ENCODE results near the gene RBM5. TPM values are rescaled to one million over a fixed set of nuclear protein-coding genes. Genes with fewer than 3 reads are reported as not detected.
A peak's percentile ranks its signal among the peaks of the same experiment; 100 is the strongest.

RBM5 gene
- total RNA-seq, 1 experiment from 2014 or later: 92.1 TPM

- TF ChIP-seq ARID4B (CRISPR knock-in tag; IDR thresholded peaks at IDR 0.05; ENCODE audit: borderline replicate concordance): peak; percentile 19; the same call in 1 of the 2 replicates
- no peak for TF ChIP-seq ZNF281 (CRISPR knock-in tag; IDR thresholded peaks at IDR 0.05)
- TF ChIP-seq ZBTB43 (CRISPR knock-in tag; IDR thresholded peaks at IDR 0.05): 0 out of 2 replicates have a peak, but pooled peaks have one; percentile 35
- TF ChIP-seq ZNF121 (CRISPR knock-in tag; IDR thresholded peaks at IDR 0.05): no peak
- no peak for TF ChIP-seq ZNF263 (CRISPR knock-in tag; IDR thresholded peaks at IDR 0.05; ENCODE audit: low read depth)
- no peak for TF ChIP-seq TEAD4 (CRISPR knock-in tag; IDR thresholded peaks at IDR 0.05)
- TF ChIP-seq SOX15 (CRISPR knock-in tag; IDR thresholded peaks at IDR 0.05): no peak
Observed at GRCh38 chr3:50088725-50089608, at the start of gene RBM5 (continued).

- Mint-ChIP-seq H3K4me1 (no peaks in the 10 kb centered on the region), H3K9me3 (no peaks in the 10 kb centered on the region), H3K4me3 (no peak overlapping the region), H3K36me3 (peaks cover 13% of the 10 kb centered on the region), H3K27me3 (ENCODE audit: low read depth) (no peaks in the 10 kb centered on the region), H3K27ac (no peak overlapping the region)
- ATAC-seq: no peak
- DNase-seq (ENCODE audit: low spot score): no peak
- CTCF ChIA-PET: no interaction called here
- POLR2A ChIA-PET: interaction anchor here (0.6 kb wide), 1 partner anchor 15 kb away, joined by 6 read pairs; no protein-coding TSS in a partner anchor
- no peak for TF ChIP-seq JUN (CRISPR knock-in tag; IDR thresholded peaks at IDR 0.05)
- no peak for TF ChIP-seq FOXK1 (CRISPR knock-in tag; IDR thresholded peaks at IDR 0.05)
- no peak for TF ChIP-seq MLX (CRISPR knock-in tag; IDR thresholded peaks at IDR 0.05)
- TF ChIP-seq E2F4 (CRISPR knock-in tag; IDR thresholded peaks at IDR 0.05; ENCODE audit: borderline replicate concordance, low read depth): no peak
- TF ChIP-seq KAT7 (CRISPR knock-in tag; IDR thresholded peaks at IDR 0.05; ENCODE audit: borderline replicate concordance): no peak
- TF ChIP-seq CREB1 (CRISPR knock-in tag; IDR thresholded peaks at IDR 0.05): no peak
- no peak for TF ChIP-seq GRHL2 (CRISPR knock-in tag; IDR thresholded peaks at IDR 0.05; ENCODE audit: insufficient replicate concordance, severe bottlenecking)
- TF ChIP-seq AFF4 (CRISPR knock-in tag; IDR thresholded peaks at IDR 0.05; ENCODE audit: borderline replicate concordance): no peak
- TF ChIP-seq RELA (CRISPR knock-in tag; IDR thresholded peaks at IDR 0.05; ENCODE audit: borderline replicate concordance): no peak
- TF ChIP-seq SMAD3 (CRISPR knock-in tag; IDR thresholded peaks at IDR 0.05; ENCODE audit: borderline replicate concordance): no peak
- TF ChIP-seq SMAD4 (CRISPR knock-in tag; IDR thresholded peaks at IDR 0.05): no peak
Observed at GRCh38 chr3:50044976-50045375, 43.7 kb upstream of the RBM5 start.

All from WTC11 (cell line).